22Rv1 (cell line): ENCODE measurements around the gene RBM20.

Source experiments
- CTCF ChIP-seq: fragments of 450-650 bp; IDR thresholded peaks from 2 replicates; pipeline ENCODE4 v1.5.1; 2017; ENCODE audit warnings: mild to moderate bottlenecking
- ZFX ChIP-seq: fragments of 450-650 bp; IDR thresholded peaks from 2 replicates; pipeline ENCODE4 v1.6.1; 2017; ENCODE audit warnings: antibody characterized with exemption, borderline replicate concordance

DNA sequence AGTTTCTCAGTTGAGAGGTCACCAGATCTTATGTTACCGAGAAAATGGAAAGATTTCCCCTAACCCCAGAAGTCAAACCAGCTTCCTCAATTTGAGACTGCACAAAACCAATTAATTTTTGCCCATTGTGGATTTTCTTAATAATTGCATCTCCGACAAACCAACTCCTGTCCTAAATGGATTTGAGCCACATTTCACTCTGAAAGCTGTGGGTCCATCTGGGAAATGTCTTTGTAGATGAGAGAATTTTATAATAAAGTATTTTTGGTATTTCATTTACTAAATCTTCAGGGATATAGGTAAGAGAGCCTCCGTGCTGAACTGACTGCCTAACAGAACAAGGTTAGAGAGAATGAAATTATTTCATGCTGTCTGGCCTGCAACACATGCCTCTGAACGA lies 127.9 kb downstream of the RBM20 start:
- TF ChIP-seq CTCF = no peak
- TF ChIP-seq ZFX = no peak
